NCI-H2081 treated with DMSO at 0.1 percent for 48 hours (cell line): Measurements from ENCODE around the gene UNC13C.

Experiments used
- DNase-seq: peaks from one replicate; lab custom pipeline; 2025; lab: John Stamatoyannopoulos, UW

Gene UNC13C

DNA sequence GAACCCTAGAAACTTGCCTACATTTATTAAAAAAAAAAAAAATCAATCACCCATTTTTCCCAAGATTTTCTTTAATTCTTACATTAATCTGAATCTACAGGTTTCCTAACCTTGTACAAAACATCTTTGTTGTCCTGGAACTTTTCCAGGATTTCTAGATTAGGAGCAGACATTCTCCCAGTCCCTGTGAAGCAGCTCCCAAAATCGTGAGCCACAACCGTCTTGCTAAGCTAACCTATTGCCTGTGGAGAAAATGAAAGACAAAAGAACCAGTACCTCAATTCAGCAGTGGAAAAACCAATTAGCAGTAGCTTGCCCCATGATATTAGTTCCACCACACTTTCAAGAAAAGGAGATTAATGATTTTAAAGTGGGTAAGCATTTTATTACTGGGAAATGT is 522.1 kb downstream of the UNC13C start:
- DNase-seq = no peak

DNA sequence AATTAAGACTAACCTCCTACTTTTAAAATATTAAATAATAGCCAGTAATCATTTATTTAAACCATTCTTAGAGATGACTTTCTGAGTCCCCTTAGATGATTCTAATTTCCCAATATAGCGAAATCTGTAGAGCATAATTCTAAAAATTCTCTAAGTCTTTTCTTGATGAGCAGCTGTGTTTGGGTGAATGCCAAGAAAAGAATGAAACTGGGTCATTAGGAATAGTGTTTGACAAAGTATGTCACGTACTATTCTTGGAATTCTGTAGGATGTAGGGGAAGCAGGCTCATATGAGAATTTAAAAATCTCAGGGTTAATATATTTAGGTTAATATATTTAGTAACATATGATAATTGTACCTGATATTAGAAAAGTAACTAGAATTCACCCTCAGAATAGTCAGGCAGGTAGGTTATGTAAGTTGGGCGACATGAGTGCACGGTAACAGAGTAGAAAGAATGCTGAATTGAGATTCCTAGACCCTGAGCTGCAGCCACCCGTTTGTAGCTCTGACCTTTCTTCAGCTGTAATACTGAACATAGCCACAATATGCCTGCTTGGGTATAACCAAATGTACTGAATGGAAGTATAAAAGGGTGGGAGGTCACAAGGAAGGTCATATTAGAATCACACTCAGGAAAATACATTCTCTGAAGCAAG is 524.3 kb downstream of the UNC13C start:
- DNase-seq = no peak

DNA sequence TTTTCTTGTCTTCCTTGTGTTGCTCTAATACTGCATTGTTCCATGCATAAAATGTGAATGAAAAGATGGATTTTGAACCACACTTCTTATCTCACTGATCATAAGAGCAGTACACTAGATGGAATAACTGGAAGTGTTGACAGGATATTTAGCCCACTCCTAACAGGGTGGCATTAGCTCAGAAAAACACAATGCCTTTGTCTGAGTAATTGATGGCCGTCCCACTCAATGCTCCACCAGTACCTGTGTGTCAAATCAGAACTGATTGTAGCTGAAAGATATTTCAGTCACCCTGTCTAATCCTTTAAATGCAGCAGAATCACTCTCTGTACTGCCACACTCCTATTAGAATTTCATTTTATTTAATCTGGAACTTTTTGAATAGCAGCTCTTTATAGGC is 526.5 kb downstream of the UNC13C start:
- no peak for DNase-seq

DNA sequence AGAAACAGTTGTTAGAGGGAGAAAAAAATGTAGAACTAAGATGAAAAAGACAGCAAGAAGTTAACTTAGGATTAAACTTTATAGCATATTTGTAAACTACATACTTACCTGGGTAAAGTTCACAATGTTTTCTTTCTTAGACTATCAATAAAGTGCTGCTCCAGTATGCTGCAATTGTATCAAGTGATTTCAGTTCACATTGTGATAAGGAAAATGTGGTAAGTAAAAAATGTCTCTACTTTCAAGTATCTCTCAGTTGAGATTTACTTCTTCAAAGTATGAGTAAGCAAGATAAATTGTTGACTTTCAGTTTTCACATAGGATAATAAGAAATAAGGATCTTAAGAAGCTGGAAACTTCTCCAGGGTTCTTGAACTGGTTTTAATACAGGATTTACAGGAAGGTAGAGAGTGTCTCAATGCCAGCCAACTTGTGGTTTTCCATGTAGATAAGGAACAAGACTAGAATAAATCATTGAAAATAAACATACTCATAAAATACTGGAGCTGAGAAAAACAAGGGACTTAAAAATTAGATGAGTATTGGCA is 528.8 kb downstream of the UNC13C start:
- no peak for DNase-seq

DNA sequence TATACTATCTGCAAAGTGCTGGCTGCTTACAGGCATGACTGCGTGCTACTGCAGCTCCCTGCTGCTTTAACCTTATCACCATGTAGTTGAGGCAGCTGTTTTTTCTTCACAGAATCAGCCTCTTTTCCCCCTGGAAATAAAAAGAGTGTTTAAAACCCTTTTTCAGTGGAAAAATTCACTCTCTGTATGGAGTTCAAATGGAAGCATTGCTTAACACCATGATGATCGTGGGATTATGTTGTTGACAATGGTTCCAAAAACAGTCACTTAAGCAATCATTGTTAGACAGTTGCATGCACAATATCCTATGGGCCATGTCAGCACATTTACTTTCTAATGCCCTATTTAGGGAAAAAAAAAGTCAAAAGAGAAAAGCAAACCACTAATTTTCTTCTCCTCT is 536.4 kb downstream of the UNC13C start:
- DNase-seq = no peak

DNA sequence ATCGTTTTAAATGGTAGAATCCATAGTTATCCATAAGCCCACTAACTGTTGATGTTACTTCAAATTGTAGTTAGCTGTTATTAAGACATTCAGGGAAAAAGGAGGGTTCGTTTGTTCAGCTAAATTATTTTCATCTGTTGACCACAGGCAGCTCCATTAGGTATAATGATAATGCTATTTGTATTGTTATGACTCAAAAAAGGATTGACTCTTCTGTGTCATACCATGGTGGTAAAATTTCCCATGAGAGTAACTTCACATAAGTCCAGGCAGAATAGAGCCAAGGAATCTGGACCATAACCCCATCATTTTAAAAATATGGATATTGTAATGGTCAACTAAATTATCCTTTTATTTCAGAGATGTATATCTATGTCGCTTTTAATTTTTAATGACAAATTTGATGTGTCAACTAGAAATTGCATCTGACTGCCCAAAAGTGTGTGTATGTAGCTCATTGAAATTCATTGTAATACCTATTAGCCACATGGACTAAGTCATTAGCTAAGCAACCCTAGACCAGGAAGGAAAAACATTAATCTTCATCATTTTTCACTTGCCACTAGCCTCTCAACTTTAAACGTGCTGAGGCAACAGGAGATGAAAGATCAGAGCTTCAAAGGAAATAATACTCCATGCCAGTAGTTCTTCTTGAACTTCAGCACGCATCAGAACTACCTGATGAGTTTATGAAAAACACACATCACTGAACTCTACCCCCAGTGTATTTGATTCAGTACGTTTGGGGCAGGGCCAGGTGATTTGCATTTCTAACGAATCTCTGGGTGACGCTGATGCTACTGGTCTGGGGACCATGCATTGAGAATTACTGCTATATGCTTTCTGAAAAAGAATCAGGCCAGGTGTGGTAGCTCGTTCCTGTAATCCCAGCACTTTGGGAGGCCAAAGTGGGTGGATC is 537.7 kb downstream of the UNC13C start:
- no peak for DNase-seq

DNA sequence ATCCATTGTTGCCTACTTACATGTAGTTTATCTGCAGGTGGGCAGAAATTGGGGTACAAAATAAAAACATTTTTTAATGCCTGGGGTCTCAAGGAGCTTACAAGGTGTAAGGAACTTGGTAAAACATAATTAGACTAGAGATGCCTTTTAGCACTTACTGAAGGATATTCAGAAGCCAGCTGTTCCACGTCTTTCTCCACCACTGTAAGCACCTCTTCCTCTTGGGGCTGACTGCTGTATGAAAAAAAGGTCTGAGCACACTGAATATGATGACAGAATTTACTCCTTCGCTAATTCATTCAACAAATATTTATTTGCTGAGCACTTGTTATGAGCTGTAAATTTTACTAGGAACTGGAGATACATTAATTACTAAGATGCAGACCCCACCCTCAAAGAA is 539.1 kb downstream of the UNC13C start:
- DNase-seq = no peak

DNA sequence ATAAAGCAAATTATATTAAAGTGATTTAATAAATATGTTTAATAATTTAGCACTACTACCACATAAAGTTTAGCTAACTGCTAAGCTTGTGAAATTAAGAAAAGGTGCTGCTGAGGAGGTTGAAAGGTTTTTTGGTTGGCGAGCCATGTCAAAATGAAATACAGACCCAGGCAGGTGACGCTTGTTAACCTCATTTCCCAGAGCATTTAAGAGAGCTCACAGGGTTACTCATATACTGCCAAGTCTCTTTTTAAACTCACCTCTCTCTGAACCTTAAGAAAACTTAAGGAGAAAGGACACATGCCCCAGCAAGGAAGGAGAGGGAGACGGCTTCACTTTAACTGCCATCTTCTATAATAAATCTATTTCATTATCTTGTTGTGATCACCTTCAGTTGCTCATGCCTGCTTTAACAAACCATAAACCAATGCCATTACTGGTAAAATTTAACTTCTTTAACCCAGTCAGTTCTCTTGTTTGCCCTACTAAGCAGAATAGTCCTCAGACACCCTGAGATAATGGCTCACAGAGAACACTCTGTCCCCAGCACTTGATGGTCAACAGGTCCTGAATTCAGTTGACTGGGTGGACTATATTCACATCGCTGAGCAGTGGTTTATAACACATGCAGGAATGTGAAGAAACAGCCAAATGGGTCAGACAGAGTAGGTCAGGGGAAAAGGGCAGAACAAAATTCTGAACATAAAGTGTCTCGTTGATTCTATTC is 540.1 kb downstream of the UNC13C start:
- no peak for DNase-seq

DNA sequence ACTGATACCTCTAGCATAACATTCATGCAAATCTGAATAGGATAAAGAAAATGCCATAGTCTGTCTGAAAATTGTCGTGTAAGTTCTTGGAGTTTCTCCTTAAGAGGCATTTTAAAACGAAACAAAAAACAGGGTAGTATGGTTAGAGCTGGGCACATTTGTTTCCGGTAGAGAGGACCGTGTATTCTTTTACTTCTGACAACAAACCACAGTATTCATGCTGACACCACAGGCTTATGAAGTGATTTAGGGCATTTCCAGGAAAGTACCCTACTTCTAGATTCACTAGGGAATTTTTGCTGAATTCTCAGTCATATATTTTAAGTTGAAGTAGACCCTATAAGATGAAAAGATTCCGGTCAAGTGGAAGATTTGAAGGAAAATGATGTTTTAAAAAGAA is 541.3 kb downstream of the UNC13C start:
- no peak for DNase-seq

DNA sequence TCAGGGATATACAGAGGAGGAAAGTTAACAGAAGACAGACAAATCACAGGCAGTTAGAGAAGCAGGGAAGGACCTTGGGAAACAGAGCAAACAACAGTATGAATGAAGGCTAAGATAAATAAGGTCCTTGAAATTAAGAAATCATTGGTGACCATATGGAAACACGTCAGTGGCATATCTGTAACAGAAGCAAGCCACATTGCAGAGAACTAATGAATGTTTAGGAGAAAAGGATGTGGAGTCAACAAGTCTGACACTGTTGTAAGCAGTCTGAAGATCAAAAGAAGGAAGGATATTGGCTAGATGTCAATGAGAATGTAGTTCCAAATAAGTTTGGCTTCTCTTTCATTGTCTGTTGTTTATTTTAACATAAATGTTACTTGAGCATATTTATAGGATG is 542.4 kb downstream of the UNC13C start:
- no peak for DNase-seq

DNA sequence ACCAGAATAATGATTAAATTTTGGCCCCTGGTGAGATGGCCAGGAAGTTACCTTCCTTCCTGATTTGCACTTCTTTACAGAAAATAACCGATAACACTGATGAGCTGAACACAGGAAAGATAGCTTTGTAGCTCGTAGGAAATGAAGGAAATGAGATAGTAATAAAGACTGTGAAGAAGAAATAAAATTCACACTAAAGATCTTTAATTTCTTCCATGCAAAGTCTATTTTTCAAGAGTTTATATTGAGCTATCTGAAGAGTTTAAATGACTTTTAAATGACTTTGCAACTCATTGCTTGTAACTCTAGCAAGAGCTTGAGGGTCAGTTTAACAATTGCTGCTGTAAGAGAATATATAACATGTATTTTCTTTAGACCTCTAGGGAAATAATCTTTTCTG is 543.0 kb downstream of the UNC13C start:
- no peak for DNase-seq

DNA sequence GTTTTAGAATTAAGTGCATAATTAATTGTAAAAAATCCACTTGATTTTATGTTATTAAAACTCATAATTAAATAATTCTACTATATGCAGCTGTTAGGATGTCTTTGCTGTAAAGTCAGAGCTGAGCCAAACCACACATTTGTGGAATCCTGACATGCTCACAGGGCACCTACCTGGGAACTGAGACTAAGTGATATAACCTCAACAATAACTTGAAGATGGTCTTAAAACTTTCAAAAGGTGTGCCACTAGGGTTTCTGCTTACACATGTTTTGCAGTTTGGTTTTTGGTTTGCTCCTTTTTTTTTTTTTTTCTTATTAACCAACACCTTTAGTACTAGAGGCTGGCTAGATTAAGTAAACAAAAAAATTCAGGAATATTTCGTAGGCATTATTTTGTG is 549.8 kb downstream of the UNC13C start:
- no peak for DNase-seq

DNA sequence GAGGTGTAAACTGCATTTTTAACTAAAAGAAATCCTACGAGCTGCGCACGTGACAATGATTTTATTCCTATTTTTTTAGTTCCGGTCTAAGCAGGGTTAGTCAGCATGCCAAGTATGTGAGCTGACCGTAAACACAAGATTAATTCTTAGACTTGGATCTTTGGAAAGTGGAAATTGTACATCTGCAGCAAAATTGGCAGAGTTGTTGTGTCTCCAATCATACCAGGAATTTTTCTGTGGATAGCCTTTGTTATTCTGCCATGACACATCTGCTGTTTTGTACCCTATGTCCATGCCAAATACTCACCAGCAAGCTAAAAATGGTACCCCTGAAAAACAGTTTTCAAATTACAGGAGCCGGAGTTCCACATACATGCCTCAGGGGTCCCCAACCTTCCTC is 562.5 kb downstream of the UNC13C start:
- no peak for DNase-seq

DNA sequence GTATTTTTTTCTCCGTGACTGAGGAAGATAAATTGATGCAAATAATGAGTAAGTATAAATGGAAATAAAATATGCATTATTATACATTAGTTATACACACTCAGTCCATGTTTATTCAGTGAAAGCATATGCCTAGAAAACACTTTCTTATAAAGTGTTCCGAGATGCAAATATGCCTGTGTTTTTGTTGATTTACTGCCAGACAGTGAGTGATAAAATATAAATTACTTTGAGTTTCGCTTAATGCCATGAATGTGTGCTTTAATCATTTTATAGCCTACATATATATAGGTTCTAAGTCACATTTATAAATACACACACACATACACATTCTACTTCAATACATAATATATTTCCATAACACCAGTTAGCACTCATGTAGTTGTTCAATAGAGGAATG is 569.2 kb downstream of the UNC13C start:
- no peak for DNase-seq

DNA sequence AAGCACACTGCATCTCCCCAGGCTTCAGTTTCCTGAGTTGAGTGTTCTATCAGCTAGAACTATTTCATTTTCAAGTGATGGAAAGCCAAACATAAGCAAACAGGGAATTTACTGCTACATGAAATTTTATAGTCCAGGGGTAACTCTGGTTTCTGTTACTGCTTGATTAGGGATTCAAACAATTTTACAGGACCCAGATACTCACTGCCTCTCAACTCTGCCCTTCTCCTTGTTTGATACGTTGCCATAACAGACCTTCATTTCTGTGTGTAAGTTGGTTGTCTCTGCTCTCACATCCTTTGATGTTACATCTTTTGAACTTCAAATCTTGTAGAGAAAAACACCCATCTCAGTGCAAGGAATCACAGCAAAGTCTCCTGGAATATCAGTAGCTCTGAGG is 572.7 kb downstream of the UNC13C start:
- no peak for DNase-seq

DNA sequence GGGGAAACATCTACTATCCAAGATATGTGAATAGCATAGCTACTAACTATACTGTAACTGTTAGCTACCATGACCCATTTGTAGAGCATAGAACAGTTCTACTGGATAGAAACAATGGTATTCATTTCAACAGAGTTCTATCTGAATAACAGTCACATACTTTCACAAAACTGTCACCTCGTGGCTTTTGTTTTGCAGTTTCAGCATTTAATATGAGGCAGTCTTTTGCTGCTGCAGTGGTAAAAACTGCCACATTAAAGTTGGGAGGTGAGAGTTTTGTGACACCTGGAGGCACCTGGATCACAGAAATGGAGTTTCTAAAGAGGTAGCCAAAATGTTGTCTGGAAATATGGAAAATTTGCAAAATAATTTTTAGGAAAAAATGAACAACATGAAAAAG is 578.0 kb downstream of the UNC13C start:
- DNase-seq = no peak

DNA sequence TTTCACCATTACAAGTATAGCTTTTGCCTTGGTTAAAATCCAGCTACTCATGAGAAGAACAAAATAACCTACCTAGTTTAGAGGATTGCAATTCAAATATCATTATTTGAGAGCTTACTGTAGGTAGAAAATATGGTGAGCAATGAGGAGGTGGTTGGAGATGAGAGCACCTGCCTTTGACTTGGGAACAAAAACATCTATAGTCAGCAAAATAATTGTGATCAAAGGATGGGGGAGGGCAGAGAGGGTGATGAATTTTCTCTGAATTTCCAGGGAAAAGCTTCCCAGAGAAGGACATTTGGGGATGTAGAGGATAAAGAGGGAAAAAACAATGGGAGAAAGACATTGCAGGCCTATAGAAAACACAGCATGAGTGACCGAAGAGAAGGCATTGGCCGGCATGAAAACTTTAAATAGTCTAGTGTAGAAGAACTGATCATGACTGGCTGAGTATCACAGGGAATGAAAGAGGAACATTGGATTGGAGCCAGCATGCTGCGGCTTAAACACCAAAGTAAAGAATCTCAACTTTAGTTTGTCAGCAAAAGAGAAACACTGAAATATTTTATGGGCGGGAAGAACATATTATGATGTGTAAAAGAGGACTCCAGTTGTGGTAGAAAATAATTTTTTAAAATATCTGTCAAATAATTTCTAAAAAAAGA is 581.3 kb downstream of the UNC13C start:
- no peak for DNase-seq

DNA sequence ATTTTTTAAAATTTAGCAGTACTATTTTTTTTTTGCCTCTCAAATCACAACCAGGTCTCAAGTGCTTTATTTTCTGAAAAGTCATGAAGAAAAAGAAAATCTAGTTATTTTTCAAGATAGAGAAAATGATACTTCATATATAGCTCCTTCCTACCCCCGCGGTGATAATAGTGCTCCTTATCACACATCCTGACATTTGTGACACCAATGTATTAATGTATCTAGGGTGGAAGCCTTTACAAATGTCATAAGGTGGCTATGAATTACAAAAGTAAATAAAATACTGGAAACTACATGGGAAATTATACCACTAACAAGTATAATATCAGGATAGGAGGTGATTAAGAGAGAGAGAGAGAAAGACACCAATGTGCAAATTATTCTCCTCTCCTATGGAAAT is 582.2 kb downstream of the UNC13C start:
- no peak for DNase-seq

DNA sequence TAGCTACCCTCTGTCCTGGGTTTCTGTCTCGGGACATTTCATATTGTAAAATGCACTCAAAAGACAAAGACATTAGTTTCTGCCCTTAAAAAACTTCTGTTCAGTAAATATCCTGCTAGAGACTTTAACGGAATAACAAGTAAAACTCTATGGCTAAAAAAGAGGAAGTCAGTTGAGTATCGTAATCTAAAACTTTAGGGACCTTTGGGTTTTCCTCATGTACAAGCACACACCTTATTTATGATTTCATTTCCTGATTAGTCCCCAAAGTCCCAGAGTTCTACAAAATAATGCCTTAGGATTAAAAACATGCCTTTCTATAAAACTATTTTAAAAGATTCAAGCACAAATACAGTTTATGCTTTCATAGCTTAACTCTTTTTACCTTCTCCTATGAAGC is 585.9 kb downstream of the UNC13C start:
- DNase-seq = no peak

DNA sequence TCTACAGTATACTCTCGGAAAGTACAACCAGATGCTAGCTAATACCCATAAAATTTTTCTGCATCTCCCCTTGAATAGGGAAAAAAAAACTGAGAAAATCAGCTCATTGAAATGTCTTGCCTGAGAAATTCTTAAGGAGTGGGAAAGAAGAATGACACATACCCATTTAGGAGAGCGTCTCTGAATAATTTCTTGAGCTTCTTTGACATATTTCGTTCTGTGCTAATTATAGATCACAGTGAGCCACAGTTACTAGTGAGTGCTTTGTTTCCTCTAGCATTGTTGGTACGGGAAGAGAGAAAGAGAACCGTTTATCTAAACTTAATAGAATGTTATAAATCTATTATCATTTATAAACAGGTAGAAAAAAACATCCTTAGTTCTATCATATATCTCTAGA is 588.4 kb downstream of the UNC13C start:
- DNase-seq = no peak

DNA sequence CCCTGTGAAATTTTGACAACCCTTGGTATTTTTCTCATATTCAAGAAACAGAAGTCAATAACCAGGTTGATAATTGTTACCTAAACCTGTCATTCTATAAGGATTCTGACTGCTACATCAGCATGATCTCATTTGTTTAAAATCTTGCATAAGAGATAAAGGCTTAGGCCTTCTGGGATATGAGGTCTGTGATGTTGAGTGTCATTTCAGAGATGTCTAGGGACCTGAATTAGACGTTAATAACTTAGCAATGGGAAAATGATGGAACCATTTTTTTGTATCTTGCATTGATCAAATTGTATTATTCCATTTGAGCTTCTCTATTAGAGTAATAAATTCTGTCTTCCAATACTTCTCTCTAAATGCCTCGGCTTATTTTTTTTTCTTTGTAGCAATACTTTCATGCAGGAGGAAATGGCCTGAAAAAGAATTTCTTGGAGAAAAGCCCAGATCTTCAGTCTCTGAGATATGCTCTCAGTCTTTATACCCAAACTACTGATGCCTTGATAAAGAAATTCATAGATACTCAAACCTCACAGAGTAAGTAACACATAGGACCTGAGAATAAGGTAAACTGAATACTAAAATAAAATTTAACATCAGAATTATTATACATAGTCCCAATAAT is 589.3 kb downstream of the UNC13C start:
- no peak for DNase-seq

DNA sequence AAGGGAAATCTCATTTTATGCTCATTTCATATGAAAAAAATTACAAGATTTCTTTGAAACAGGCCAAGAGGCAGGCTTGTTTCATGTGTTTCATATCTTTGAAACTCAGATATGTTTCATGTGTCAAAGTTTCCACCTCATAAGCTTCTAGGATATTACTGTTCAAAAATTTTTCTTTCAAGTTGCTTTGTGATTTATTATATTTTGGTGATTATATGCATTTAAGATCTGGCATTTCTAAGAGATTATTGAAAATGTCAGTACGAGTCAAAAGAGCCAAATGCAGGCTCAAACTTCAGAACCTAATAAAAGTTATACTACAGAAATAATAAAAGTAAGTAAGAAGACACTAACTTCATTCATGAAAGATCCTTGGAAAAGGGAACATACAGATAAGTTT is 590.1 kb downstream of the UNC13C start:
- no peak for DNase-seq
